ENCODE results near the gene PALMD.
A peak's percentile ranks its signal among the peaks of the same experiment; 100 is the strongest.

PALMD gene

GRCh38 chr1:99704356-99704816, 58.5 kb downstream of the PALMD start:
- no peak for DNase-seq

DNA sequence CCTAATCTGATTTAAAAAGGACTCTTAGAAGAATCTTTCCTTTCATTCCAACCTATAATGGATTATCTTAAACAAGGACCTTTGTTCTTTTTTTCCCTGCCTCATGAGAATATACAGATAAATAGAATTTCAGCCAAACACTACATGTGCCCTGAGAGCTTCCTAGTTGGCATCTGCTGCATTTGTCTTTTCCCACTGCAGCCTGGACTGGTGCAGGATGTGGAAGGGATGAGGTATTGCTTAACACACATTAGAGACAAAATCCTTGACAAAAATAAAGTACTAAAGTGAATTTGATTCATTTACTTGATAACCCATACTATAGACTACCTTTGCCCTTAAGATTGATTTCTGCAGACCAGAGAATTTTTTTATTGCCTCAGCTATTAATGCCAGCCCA, 59.5 kb downstream of the PALMD start:
- DNase-seq, result no peak

- DNase-seq, result no peak
Observed at GRCh38 chr1:99707535-99708142, 61.7 kb downstream of the PALMD start.

GRCh38 chr1:99710994-99711393, 65.1 kb downstream of the PALMD start:
- DNase-seq, result no peak

DNA sequence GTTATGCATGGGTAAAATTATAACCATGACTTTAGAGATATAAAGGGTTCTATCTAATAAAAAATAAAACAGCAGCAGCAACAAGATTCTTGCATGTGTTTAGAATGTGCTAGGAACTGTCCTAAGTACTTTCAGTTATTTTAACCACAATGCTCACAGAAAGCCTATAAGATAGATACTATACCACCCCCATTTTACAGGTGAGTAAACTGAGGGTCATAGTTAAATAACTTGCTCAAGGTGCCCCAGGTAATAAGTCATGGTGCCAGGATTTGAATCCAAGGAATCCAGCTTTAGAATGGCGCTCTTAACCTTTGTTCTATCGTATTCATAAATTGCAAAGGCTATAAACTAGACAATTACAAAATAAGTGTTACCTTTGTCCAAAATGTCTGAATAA, 67.1 kb downstream of the PALMD start:
- DNase-seq, result no peak

DNA sequence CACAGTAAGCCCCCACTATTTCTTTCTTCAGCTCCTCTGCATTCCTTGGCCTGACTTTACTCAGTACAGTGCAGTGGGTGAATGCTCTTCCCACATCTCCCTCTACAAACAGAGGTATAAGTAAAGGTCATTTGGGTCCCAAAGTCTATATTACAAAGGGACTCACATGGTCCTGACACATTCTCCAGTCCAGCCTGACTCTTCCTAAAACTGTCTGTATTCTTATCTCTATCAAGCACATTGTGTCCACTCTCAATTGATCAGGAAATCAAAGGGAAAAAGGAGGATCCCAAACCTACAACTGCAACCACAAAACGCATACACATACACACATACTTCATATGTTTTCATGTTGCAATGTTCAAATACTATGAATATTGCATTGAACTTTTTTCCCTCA, 71.1 kb downstream of the PALMD start:
- no peak for DNase-seq

GRCh38 chr1:99723251-99723650, 77.3 kb downstream of the PALMD start:
- DNase-seq, result no peak

- no peak for DNase-seq
Observed at GRCh38 chr1:99725996-99726395, 80.1 kb downstream of the PALMD start.

- no peak for DNase-seq
Observed at GRCh38 chr1:99726407-99726806, 80.5 kb downstream of the PALMD start.

DNA sequence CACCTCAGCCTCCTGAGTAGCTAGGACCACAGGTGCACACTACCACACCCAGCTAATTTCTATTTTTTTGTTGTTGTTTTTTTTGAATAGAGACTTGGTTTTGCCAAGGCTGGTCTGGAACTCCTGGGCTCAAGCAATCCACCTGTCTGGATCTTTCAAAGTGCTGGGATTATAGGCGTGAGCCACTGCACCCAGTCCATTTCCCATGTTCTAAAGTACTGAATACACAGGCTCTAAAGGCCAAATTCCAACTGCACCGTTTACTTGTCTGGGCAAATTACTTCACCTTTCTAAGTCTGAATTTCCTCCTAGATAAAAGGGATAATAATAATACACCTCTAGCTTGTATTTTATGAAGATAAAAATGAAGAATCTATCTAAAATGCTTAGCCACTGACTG, 80.9 kb downstream of the PALMD start:
- DNase-seq, result no peak

DNA sequence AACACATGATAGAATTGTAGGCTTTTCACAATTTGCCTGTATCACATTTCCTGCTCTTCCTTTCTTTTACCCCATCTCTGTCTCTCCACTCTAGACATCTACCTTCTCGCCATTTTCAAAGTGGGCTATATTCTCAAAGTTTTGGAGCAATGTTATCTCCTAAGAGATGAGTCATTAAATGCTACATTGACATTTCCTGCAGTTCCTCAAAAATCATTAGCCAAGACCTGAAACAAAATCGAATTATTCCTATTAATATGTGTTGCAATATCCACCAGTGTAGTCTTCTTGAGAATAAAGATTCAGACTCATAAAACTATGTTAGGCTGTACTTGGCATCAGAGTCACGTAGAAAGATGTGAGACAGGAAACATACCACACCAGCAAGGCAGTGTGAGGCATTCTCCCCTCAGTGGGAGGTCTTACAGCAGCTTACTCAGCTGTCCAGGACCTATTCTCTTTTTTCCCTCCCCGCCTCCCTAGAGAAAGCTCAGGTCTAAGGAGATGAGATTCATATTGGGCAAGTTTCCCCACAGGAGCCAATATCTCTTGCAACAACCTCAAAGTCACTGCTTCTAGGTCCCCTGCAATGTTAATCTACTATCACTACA, 81.8 kb downstream of the PALMD start:
- DNase-seq, result no peak

DNA sequence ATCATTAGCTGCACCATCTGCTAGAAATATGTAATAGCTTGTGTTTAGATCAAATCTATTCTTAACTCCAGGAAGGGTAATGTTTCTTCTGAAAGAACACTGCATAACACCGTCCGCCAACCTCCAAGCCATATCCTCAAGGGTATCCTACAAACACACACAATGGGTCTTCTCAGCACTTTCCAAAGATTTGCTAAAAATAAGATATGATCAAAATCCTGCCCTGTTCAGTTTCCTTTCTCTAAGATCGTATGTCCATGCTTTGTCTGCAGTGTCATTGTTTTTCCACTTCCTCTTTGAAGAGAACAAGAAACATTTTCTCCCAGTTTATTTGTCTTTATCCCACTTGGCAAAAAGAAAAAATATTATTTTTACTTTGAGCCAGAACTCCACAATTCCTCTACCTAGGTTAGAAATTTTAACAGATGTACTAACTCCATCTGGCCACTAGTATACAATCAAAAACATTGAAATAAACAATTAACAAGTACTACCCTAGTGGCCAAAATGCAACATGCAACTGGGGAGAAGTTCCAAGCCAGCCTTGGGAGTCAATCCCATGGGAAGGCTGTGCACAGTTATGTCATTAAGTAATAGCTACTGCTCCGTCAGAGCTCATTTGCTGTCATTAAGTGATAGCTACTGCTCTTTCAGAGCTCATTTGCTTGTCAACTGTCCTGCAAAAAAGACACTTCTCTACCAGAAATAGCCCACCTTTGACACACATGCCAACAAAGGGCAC, 82.8 kb downstream of the PALMD start:
- DNase-seq, result no peak

DNA sequence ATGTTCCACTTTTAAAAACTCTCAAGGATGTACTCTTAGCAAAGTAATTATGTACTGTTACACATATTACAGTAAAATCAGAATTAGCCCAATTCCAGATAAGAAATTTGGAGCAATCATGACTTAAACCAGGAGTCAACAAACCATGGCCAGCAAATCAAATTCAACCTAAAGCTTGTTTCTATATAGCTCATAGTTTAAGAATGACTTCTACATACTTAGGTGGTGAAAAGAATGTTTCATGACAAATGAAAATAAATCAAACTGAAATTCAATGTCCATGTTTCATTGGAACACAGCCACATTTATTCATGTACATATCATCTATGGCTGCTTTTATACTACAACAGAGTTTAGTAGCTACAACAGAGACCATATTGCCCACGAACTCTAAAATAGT, 85.5 kb downstream of the PALMD start:
- no peak for DNase-seq

DNA sequence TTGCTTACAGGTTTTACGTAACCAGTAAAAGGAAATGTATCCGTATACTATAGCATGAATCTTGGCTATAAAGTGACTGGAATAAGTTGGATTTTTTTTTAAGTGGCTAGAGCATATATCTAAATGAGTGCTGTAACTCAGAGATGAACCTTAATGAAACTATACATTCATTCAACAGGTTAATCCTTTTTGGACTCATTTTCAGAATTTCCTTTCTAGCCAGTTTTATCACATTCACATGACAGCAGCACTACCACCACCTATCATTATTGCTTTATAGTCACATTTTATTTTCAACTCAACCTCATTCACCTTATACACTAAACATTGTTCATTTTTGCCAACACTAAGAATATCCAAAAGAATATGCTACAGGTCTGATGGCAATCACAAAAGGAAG, 89.9 kb downstream of the PALMD start:
- DNase-seq, result no peak

DNA sequence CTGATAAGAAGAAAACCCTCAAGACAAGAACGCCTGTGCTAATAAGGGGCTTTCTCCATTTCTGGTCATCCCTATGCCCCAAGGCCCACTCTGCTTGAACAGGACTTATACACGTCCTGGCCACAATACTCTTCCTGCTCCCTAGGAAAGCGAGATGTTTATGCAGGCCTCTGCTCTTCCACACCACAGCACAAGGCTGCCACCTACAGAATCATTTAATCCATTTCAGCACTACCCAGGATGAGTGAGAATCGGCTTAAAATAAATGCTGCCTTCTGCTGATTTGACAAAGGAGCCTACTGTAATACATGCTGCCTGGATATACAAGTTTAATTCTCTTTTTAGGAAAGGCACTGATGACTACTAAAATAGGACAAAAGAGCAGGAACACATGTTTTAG, 91.1 kb downstream of the PALMD start:
- peak; percentile 62 for DNase-seq

DNA sequence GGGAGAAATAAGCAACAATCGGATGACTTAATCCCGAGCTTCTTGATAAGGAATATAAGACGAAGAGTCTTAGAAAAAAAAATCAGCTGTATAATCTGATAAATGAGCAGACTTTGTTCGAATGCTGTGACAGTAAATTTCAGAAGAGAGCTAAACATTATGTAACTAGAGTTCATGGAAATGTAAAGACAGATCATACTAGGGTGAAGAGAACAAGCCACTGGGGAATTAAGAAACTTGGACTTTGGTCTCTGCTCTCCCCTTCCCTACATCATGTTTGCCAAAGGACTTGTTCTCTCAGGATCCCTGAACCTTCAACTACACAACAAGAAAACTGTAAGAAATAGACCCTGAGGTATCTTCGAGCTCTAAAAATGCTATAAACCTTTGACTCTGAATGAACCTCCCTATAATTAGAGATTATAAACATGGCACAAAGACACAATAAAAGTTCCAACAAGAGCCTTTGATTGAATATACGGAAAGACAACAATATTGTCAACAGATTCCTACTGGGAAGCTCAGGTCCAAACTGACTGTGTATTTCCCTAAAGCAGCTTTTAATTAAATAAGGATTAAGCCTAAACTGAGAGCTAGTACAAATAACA, 93.0 kb downstream of the PALMD start:
- DNase-seq, result no peak

DNA sequence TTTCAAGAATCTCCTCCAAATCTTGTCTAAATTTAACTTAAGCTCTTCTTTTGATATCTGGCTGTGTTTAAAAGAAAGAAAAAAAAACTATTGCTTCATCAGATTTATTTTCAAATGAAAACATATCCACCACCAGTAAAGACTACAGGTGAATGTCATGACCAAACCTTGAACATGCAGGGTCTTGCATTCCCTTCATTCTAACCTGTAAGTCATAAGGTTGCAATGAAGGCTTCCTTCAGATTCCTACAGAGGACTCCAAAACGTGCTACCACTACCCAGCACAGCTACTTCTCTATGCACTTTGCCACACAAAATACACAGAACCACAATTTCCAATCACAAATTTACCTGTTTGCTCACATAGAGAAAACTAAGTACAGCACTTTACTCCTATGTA, 94.2 kb downstream of the PALMD start:
- no peak for DNase-seq
